SU-DHL-6 (cell line): Measurements from ENCODE around the gene RAD9A.

Experiments used
- H2AFZ ChIP-seq: fragments of 200-600 bp; sonication (generic); 2 replicates; pipeline ENCODE4 v1.6.1; 2014; ENCODE audit warnings: low read depth, mild to moderate bottlenecking, moderate library complexity, mixed read lengths, antibody characterized with exemption, low read length; ENCODE audit not compliant: severe bottlenecking
- H3F3A ChIP-seq: fragments of 200-600 bp; shearing (Covaris generic); 2 replicates; pipeline ENCODE4 v1.6.0; 2016; ENCODE audit warnings: antibody characterized with exemption, mild to moderate bottlenecking; ENCODE audit not compliant: insufficient read depth
- H3K27ac ChIP-seq: fragments of 200-600 bp; sonication (generic); 2 replicates; pipeline ENCODE4 v1.5.1; 2016; ENCODE audit warnings: low read depth, mild to moderate bottlenecking, low read length, moderate library complexity, mixed read lengths
- H3K27me3 ChIP-seq: fragments of 200-600 bp; sonication (generic), shearing (Covaris generic); 2 replicates; pipeline ENCODE4 v1.6.0; 2014; ENCODE audit warnings: mild to moderate bottlenecking, low read length
- H3K36me3 ChIP-seq: fragments of 200-600 bp; sonication (generic); 2 replicates; pipeline ENCODE4 v1.6.1; 2014; ENCODE audit warnings: mild to moderate bottlenecking, low read length, mixed read lengths
- H3K4me2 ChIP-seq: fragments of 300-600, 200-600 bp; shearing (Covaris generic), sonication (generic); 2 replicates; pipeline ENCODE4 v1.6.0; 2014; ENCODE audit warnings: low read length, low read depth, mild to moderate bottlenecking; ENCODE audit not compliant: poor library complexity, severe bottlenecking
- H3K4me3 ChIP-seq: fragments of 200-600 bp; sonication (generic); 2 replicates; pipeline ENCODE4 v1.5.1; 2014; ENCODE audit warnings: antibody characterized with exemption, low read length, mild to moderate bottlenecking, mixed read lengths; ENCODE audit not compliant: insufficient read depth, poor library complexity, severe bottlenecking
- H3K79me2 ChIP-seq: fragments of 200-600 bp; sonication (generic); 2 replicates; pipeline ENCODE4 v1.6.1; 2014; ENCODE audit warnings: mild to moderate bottlenecking, low read length, moderate library complexity; ENCODE audit not compliant: insufficient read depth
- H3K9ac ChIP-seq: fragments of 200-600 bp; sonication (generic); 2 replicates; pipeline ENCODE4 v1.7.0; 2014; ENCODE audit warnings: mild to moderate bottlenecking, low read length
- H3K9me2 ChIP-seq: fragments of 200-600 bp; sonication (generic); replicated peaks from 2 replicates; pipeline ENCODE4 v1.6.1; 2014; ENCODE audit warnings: low read length; ENCODE audit not compliant: insufficient read depth
- H3K9me3 ChIP-seq: fragments of 200-600 bp; sonication (generic); 2 replicates; pipeline ENCODE4 v1.6.1; 2014; ENCODE audit warnings: low read length, mixed read lengths; ENCODE audit not compliant: insufficient read depth
- H4K20me1 ChIP-seq: fragments of 200-600 bp; sonication (generic); 2 replicates; pipeline ENCODE4 v1.6.1; 2014; ENCODE audit warnings: low read depth, mild to moderate bottlenecking, antibody characterized with exemption, low read length, moderate library complexity, mixed read lengths
- EZH2phosphoT487 ChIP-seq: fragments of 200-600 bp; sonication (generic), shearing (Covaris generic); conservative IDR thresholded peaks from 2 replicates; pipeline ENCODE4 v1.6.1; 2018; ENCODE audit warnings: mild to moderate bottlenecking, antibody characterized with exemption, low read length, moderate library complexity, mixed read lengths
- TF ChIP-seq, protein P1 (sequence below): fragments of 200-600 bp; sonication (generic); IDR thresholded peaks from one replicate; pipeline ENCODE4 v1.5.1; 2017; ENCODE audit warnings: antibody characterized with exemption, mild to moderate bottlenecking, low read length, moderate library complexity; ENCODE audit not compliant: insufficient read depth, poor library complexity, severe bottlenecking

The RAD9A gene

DNA sequence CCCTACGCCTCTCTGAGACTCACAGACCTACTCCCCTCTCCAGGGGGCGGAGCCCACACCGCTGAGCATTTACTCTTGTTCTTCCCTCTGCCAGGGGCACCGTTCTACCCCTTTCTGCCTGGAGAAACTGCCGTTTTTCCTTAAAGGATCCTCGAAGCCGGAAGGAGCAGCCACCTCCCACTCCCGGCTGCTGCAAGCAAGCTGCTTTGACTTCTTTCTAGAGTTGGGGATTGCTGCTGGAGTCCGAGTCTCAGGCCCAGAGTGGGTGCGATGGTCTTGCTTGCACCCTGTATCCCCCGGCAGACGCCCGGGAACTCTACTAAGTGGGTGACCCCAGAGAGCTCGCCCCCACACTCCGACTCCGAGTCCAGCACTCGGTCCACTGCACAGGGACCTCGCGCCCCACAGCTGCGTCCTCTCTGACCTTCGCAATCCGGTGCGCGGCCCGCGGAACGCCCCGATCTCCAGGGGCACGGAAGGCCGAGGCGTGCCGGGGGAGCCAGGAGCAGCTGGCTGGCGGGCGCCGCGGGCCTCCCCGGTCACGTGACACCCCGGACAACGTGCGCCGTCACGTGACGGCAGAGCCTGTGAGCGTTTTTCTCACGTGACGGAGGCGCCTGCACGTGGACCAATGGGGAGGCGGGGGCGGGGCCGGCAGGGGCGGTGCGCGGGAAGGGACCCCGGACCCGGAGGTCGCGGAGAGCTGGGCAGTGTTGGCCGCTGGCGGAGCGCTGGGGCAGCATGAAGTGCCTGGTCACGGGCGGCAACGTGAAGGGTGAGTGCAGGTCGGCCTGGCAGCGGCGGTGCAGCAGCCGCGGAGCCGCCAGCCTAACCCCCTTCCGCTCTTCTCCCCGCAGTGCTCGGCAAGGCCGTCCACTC, at the start of gene RAD9A:
Gene RAD9A (plus strand): TSS at position 683 of the 879 bp plus-strand sequence. CDS start 59 bp downstream, at position 742.
- Histone ChIP-seq H2AFZ (peak within 1 kb of the TSS; percentile 83), H3F3A (no peaks in the 10 kb centered on the region), H3K27me3 (no peaks in the 10 kb centered on the region), H3K4me3 (peak within 1 kb of the TSS; percentile 81), H3K9ac (peak within 1 kb of the TSS; percentile 87), H3K79me2 (peaks cover 10% of the 10 kb centered on the region), H3K36me3 (no peaks in the 10 kb centered on the region), H3K9me2 (no peaks in the 10 kb centered on the region), H3K9me3 (no peaks in the 10 kb centered on the region), H3K4me2 (peak within 1 kb of the TSS; percentile 84), H3K27ac (peak within 1 kb of the TSS; percentile 36), H4K20me1 (no peaks in the 10 kb centered on the region)
- no peak for TF ChIP-seq EZH2phosphoT487
- TF ChIP-seq, protein P1, sequence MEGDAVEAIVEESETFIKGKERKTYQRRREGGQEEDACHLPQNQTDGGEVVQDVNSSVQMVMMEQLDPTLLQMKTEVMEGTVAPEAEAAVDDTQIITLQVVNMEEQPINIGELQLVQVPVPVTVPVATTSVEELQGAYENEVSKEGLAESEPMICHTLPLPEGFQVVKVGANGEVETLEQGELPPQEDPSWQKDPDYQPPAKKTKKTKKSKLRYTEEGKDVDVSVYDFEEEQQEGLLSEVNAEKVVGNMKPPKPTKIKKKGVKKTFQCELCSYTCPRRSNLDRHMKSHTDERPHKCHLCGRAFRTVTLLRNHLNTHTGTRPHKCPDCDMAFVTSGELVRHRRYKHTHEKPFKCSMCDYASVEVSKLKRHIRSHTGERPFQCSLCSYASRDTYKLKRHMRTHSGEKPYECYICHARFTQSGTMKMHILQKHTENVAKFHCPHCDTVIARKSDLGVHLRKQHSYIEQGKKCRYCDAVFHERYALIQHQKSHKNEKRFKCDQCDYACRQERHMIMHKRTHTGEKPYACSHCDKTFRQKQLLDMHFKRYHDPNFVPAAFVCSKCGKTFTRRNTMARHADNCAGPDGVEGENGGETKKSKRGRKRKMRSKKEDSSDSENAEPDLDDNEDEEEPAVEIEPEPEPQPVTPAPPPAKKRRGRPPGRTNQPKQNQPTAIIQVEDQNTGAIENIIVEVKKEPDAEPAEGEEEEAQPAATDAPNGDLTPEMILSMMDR: no peak

DNA sequence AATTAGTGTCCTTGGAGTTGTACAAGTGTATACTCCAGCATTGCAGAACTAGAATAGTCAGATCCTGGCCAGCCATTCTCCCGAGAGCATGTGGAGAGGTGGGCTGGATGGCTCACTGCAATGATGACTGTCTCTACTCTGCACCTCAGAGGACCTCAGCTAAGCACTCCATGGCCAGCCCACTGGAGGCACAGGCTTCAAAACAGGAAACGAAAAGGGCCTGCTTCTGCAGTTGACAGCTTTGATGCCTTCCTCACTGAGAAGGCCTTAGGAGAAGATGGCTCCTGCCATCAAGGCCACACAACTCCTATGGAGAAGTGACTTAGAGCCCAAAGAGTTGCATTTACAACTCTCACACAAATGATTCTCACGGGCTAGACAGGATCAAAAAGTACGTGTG, 47.5 kb upstream of the RAD9A start:
- H4K20me1 ChIP-seq: no peaks in the 10 kb centered on the region
- H3K9ac ChIP-seq: no peak overlapping the region
- no peak for TF ChIP-seq EZH2phosphoT487
- H3K4me2 ChIP-seq: no peak overlapping the region
- no peak overlapping the region for H3K4me3 ChIP-seq
- H2AFZ ChIP-seq: no peak overlapping the region
- H3K36me3 ChIP-seq: no peaks in the 10 kb centered on the region
- H3F3A ChIP-seq: no peaks in the 10 kb centered on the region
- no peaks in the 10 kb centered on the region for H3K9me2 ChIP-seq
- H3K9me3 ChIP-seq: no peaks in the 10 kb centered on the region
- H3K27me3 ChIP-seq: no peaks in the 10 kb centered on the region
- no peak overlapping the region for H3K27ac ChIP-seq
- H3K79me2 ChIP-seq: no peaks in the 10 kb centered on the region

- Histone ChIP-seq H2AFZ (no peak overlapping the region), H3K4me2 (no peak overlapping the region)
These were observed 46.4 kb upstream of the RAD9A start for GRCh38 chr11:67345247-67345919.

More at GRCh38 chr11:67345247-67345919, 46.4 kb upstream of the RAD9A start:
- Histone ChIP-seq H4K20me1 (no peaks in the 10 kb centered on the region), H3K36me3 (no peaks in the 10 kb centered on the region), H3K9ac (no peak overlapping the region), H3K27ac (no peak overlapping the region), H3K4me3 (no peak overlapping the region), H3K9me2 (no peaks in the 10 kb centered on the region), H3K27me3 (no peaks in the 10 kb centered on the region), H3K79me2 (no peaks in the 10 kb centered on the region), H3K9me3 (no peaks in the 10 kb centered on the region), H3F3A (no peaks in the 10 kb centered on the region)
- TF ChIP-seq, protein P1: no peak
- TF ChIP-seq EZH2phosphoT487: no peak
